Neural cell (in vitro differentiated cells): ENCODE measurements around the gene PLIN1. TPM values are rescaled to one million over a fixed set of nuclear protein-coding genes. Genes with fewer than 3 reads are reported as not detected.

ENCODE experiments used
- H2AFZ ChIP-seq: fragments of 200-600, 300-800 bp; sonication (generic), shearing (Covaris generic); 2 replicates; pipeline ENCODE4 v1.6.0; 2014; ENCODE audit warnings: low read depth, mild to moderate bottlenecking, antibody characterized with exemption, low read length, moderate library complexity
- H3F3A ChIP-seq: fragments of 200-600 bp; shearing (Covaris generic); 2 replicates; pipeline ENCODE4 v1.6.1; 2016; ENCODE audit warnings: mild to moderate bottlenecking, moderate library complexity, mixed read lengths, antibody characterized with exemption, low read length; ENCODE audit not compliant: insufficient read depth, poor library complexity, severe bottlenecking
- H3K27ac ChIP-seq: fragments of 200-600, 300-800 bp; sonication (generic), shearing (Covaris generic); 2 replicates; pipeline ENCODE4 v1.5.1; 2014; ENCODE audit warnings: mild to moderate bottlenecking, low read length, moderate library complexity
- H3K27me3 ChIP-seq: fragments of 300-800, 200-600 bp; sonication (generic), shearing (Covaris generic); 2 replicates; pipeline ENCODE4 v1.6.0; 2014; ENCODE audit warnings: mild to moderate bottlenecking, low read depth, low read length, moderate library complexity; ENCODE audit not compliant: insufficient read depth
- H3K36me3 ChIP-seq: fragments of 300-800, 200-600 bp; sonication (generic), shearing (Covaris generic); 2 replicates; pipeline ENCODE4 v1.5.1; 2014; ENCODE audit warnings: mild to moderate bottlenecking, antibody characterized with exemption, low read length, moderate library complexity; ENCODE audit not compliant: insufficient read depth
- H3K4me2 ChIP-seq: fragments of 300-800, 200-600 bp; sonication (generic), shearing (Covaris generic); 2 replicates; pipeline ENCODE4 v1.6.0; 2014; ENCODE audit warnings: mild to moderate bottlenecking, low read length
- H3K4me3 ChIP-seq: fragments of 300-800, 200-600 bp; sonication (generic), shearing (Covaris generic); 2 replicates; pipeline ENCODE4 v1.5.1; 2014; ENCODE audit warnings: mild to moderate bottlenecking, low read length, moderate library complexity
- H3K79me2 ChIP-seq: fragments of 200-600 bp; shearing (Covaris generic); replicated peaks from 2 replicates; pipeline ENCODE4 v1.6.0; 2014; ENCODE audit warnings: mild to moderate bottlenecking, low read length, moderate library complexity; ENCODE audit not compliant: insufficient read depth
- H3K9ac ChIP-seq: fragments of 300-800, 200-600 bp; sonication (generic), shearing (Covaris generic); 2 replicates; pipeline ENCODE4 v1.6.1; 2016; ENCODE audit warnings: mild to moderate bottlenecking, low read length, mixed read lengths
- H3K9me2 ChIP-seq: fragments of 200-600 bp; shearing (Covaris generic); 2 replicates; pipeline ENCODE4 v1.6.1; 2016; ENCODE audit warnings: mild to moderate bottlenecking, low read length, mixed read lengths; ENCODE audit not compliant: insufficient read depth
- H3K9me3 ChIP-seq: fragments of 200-600, 300-800 bp; sonication (generic), shearing (Covaris generic); 2 replicates; pipeline ENCODE4 v1.6.1; 2016; ENCODE audit warnings: mild to moderate bottlenecking, mixed run types, low read length, moderate library complexity, mixed read lengths
- H4K20me1 ChIP-seq: fragments of 200-600 bp; shearing (Covaris generic); 2 replicates; pipeline ENCODE4 v1.6.1; 2016; ENCODE audit warnings: mild to moderate bottlenecking, mixed run types; ENCODE audit not compliant: insufficient read depth
- EP300 ChIP-seq: fragments of 450-650 bp; conservative IDR thresholded peaks from 2 replicates; pipeline ENCODE4 v1.6.1; 2014; ENCODE audit warnings: antibody characterized with exemption, mild to moderate bottlenecking, moderate library complexity; ENCODE audit not compliant: poor library complexity, severe bottlenecking
- EZH2 ChIP-seq: fragments of 200-600, 300-800 bp; shearing (Covaris generic), sonication (generic); IDR thresholded peaks from 2 replicates; pipeline ENCODE4 v1.6.1; 2014; ENCODE audit warnings: antibody characterized with exemption, low read length, borderline replicate concordance, mild to moderate bottlenecking; ENCODE audit not compliant: insufficient read depth, poor library complexity, severe bottlenecking
- MXI1 ChIP-seq: fragments of 450-650 bp; conservative IDR thresholded peaks from 2 replicates; pipeline ENCODE4 v1.6.1; 2014; ENCODE audit warnings: antibody characterized with exemption, mild to moderate bottlenecking; ENCODE audit not compliant: poor library complexity, severe bottlenecking
- POLR2AphosphoS5 ChIP-seq: IDR thresholded peaks from 2 replicates; pipeline ENCODE4 v1.6.1; 2012
- RAD21 ChIP-seq: fragments of 450-650 bp; conservative IDR thresholded peaks from 2 replicates; pipeline ENCODE4 v1.6.1; 2014; ENCODE audit warnings: antibody characterized with exemption, mild to moderate bottlenecking, moderate library complexity
- REST ChIP-seq: IDR thresholded peaks from 2 replicates; pipeline ENCODE4 v1.6.1; 2012; ENCODE audit warnings: borderline replicate concordance
- SMC3 ChIP-seq: fragments of 450-650 bp; conservative IDR thresholded peaks from 2 replicates; pipeline ENCODE4 v1.6.1; 2014; ENCODE audit warnings: antibody characterized with exemption, mild to moderate bottlenecking, moderate library complexity; ENCODE audit not compliant: poor library complexity
- TAF1 ChIP-seq: IDR thresholded peaks from 2 replicates; pipeline ENCODE4 v1.6.1; 2012; ENCODE audit warnings: low read depth
- polyA plus RNA-seq: library from polyadenylated mRNA; depleted of rRNA; stranded (reverse); fragments of >200 nt; gene quantifications from 2 replicates; pipeline ENCODE4 v1.2.3, GENCODE V29; 2014
- TF ChIP-seq, protein P1 (sequence below): fragments of 450-650 bp; IDR thresholded peaks from 2 replicates; pipeline ENCODE4 v1.5.1; 2014; ENCODE audit warnings: antibody characterized with exemption, mild to moderate bottlenecking, moderate library complexity; ENCODE audit not compliant: poor library complexity, severe bottlenecking

The PLIN1 gene
- polyA plus RNA-seq, 1 donor from 2014 or later, result not detected

GRCh38 chr15:89693696-89694095 is 14.5 kb upstream of the PLIN1 start:
- Histone ChIP-seq H3F3A (no peaks in the 10 kb centered on the region), H3K9me2 (no peaks in the 10 kb centered on the region), H4K20me1 (no peaks in the 10 kb centered on the region), H3K36me3 (no peaks in the 10 kb centered on the region), H3K9ac (no peak overlapping the region), H3K27me3 (no peaks in the 10 kb centered on the region), H2AFZ (no peak overlapping the region), H3K27ac (no peak overlapping the region), H3K4me2 (no peak overlapping the region), H3K4me3 (no peak overlapping the region), H3K79me2 (no peaks in the 10 kb centered on the region), H3K9me3 (no peaks in the 10 kb centered on the region)
- TF ChIP-seq POLR2AphosphoS5 (no peak), REST (no peak), RAD21 (no peak), EP300 (no peak), SMC3 (no peak), TAF1 (no peak), EZH2 (no peak), MXI1 (no peak)
- TF ChIP-seq, protein P1, sequence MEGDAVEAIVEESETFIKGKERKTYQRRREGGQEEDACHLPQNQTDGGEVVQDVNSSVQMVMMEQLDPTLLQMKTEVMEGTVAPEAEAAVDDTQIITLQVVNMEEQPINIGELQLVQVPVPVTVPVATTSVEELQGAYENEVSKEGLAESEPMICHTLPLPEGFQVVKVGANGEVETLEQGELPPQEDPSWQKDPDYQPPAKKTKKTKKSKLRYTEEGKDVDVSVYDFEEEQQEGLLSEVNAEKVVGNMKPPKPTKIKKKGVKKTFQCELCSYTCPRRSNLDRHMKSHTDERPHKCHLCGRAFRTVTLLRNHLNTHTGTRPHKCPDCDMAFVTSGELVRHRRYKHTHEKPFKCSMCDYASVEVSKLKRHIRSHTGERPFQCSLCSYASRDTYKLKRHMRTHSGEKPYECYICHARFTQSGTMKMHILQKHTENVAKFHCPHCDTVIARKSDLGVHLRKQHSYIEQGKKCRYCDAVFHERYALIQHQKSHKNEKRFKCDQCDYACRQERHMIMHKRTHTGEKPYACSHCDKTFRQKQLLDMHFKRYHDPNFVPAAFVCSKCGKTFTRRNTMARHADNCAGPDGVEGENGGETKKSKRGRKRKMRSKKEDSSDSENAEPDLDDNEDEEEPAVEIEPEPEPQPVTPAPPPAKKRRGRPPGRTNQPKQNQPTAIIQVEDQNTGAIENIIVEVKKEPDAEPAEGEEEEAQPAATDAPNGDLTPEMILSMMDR, result no peak

- Histone ChIP-seq H3K4me2 (no peak overlapping the region), H3K9me3 (no peaks in the 10 kb centered on the region), H3K9me2 (no peaks in the 10 kb centered on the region), H3K9ac (no peak overlapping the region), H3K36me3 (no peaks in the 10 kb centered on the region), H2AFZ (no peak overlapping the region), H3F3A (no peaks in the 10 kb centered on the region), H4K20me1 (no peaks in the 10 kb centered on the region), H3K27ac (no peak overlapping the region), H3K27me3 (no peaks in the 10 kb centered on the region), H3K79me2 (no peaks in the 10 kb centered on the region), H3K4me3 (no peak overlapping the region)
- TF ChIP-seq, protein P1, result no peak
- TF ChIP-seq SMC3 (no peak), EP300 (no peak), RAD21 (no peak), TAF1 (no peak), POLR2AphosphoS5 (no peak), REST (no peak), EZH2 (no peak), MXI1 (no peak)
Measured at GRCh38 chr15:89693091-89693490, 13.9 kb upstream of the PLIN1 start.
